ENCODE measurements around the gene ZNHIT3. TPM values are rescaled to one million over a fixed set of nuclear protein-coding genes. Genes with fewer than 3 reads are reported as not detected.

The ZNHIT3 gene
- total RNA-seq, 1 donor from 2014 or later: 43.9 TPM

DNA sequence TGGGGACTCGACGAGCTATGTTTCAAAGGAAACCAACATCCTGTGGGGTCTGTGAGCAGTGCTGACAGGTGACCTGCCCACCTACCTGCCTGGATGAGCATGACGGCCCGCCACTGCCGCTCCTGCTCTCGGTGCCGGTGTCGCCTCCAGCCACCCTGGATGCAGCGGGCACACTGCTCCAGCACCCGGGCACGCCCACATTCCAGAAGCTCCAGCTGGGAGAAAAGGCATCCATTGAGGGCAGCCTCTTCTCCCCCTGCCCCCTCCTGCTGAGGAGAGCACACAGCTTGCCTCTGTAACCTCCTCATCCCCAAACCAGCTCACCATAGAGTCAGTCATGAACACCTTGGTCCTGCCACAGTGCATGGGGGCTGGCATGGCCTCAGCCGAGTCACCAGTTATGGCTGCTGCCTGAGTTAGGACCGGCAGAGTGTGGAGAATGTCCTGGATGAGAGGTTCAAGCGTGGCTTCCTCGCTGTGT lies 14.3 kb downstream of the ZNHIT3 start:
- no peaks in the 10 kb centered on the region for H3K9me3 Mint-ChIP-seq (ENCODE audit: low read depth)
- H3K27me3 Mint-ChIP-seq: no peaks in the 10 kb centered on the region
- no peak overlapping the region for H3K4me3 Mint-ChIP-seq (ENCODE audit: low read depth)
- TF ChIP-seq, protein P1, sequence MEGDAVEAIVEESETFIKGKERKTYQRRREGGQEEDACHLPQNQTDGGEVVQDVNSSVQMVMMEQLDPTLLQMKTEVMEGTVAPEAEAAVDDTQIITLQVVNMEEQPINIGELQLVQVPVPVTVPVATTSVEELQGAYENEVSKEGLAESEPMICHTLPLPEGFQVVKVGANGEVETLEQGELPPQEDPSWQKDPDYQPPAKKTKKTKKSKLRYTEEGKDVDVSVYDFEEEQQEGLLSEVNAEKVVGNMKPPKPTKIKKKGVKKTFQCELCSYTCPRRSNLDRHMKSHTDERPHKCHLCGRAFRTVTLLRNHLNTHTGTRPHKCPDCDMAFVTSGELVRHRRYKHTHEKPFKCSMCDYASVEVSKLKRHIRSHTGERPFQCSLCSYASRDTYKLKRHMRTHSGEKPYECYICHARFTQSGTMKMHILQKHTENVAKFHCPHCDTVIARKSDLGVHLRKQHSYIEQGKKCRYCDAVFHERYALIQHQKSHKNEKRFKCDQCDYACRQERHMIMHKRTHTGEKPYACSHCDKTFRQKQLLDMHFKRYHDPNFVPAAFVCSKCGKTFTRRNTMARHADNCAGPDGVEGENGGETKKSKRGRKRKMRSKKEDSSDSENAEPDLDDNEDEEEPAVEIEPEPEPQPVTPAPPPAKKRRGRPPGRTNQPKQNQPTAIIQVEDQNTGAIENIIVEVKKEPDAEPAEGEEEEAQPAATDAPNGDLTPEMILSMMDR (IDR thresholded peaks at IDR 0.05; ENCODE audit: unreplicated experiment): no peak
- no peak overlapping the region for H3K27ac Mint-ChIP-seq
- peaks cover 12% of the 10 kb centered on the region for H3K36me3 Mint-ChIP-seq (ENCODE audit: insufficient read depth)
- DNase-seq (ENCODE audit: low spot score, unreplicated experiment): no peak
- no peaks in the 10 kb centered on the region for H3K4me1 Mint-ChIP-seq (ENCODE audit: low read depth)

- peaks cover 10% of the 10 kb centered on the region for H3K36me3 Mint-ChIP-seq (ENCODE audit: insufficient read depth)
- H3K27ac Mint-ChIP-seq: no peak overlapping the region
- no peak for DNase-seq (ENCODE audit: low spot score, unreplicated experiment)
- TF ChIP-seq, protein P1 (IDR thresholded peaks at IDR 0.05; ENCODE audit: unreplicated experiment): no peak
- no peaks in the 10 kb centered on the region for H3K9me3 Mint-ChIP-seq (ENCODE audit: low read depth)
- no peaks in the 10 kb centered on the region for H3K4me1 Mint-ChIP-seq (ENCODE audit: low read depth)
- no peak overlapping the region for H3K4me3 Mint-ChIP-seq (ENCODE audit: low read depth)
- no peaks in the 10 kb centered on the region for H3K27me3 Mint-ChIP-seq
Measured at GRCh38 chr17:36501351-36501750, 14.9 kb downstream of the ZNHIT3 start.

DNA sequence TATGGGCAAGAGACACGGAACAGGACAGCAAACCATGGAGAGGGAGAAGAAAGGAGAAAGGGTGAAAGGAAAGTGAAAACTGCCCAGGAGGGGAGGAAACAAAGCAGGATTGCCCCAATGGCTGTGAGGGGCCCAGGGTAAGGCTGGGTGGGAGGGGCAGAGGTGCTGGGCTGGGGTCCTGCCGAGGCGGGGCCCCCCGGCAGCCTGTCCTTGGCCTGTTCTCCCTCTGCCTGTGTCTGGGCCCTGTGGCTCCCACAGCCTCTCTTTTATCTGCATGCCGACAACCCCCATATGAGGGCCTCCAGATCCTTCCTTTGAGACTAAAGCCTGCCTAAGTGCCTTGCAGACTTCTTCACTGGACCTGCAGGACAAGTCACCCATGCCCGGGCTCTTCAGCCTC lies 15.5 kb downstream of the ZNHIT3 start:
- no peak overlapping the region for H3K27ac Mint-ChIP-seq
- TF ChIP-seq, protein P1 (IDR thresholded peaks at IDR 0.05; ENCODE audit: unreplicated experiment): no peak

GRCh38 chr17:36503456-36504155 lies 17.1 kb downstream of the ZNHIT3 start:
- H3K4me1 Mint-ChIP-seq (ENCODE audit: low read depth): no peaks in the 10 kb centered on the region
- H3K36me3 Mint-ChIP-seq (ENCODE audit: insufficient read depth): peaks cover 6% of the 10 kb centered on the region
- no peaks in the 10 kb centered on the region for H3K9me3 Mint-ChIP-seq (ENCODE audit: low read depth)
- H3K27ac Mint-ChIP-seq: peak overlapping the region; percentile 86
- no peak for DNase-seq (ENCODE audit: low spot score, unreplicated experiment)
- H3K27me3 Mint-ChIP-seq: no peaks in the 10 kb centered on the region
- TF ChIP-seq, protein P1 (IDR thresholded peaks at IDR 0.05; ENCODE audit: unreplicated experiment): no peak
- no peak overlapping the region for H3K4me3 Mint-ChIP-seq (ENCODE audit: low read depth)

More for the DNA sequence above, 15.5 kb downstream of the ZNHIT3 start:
- DNase-seq (ENCODE audit: low spot score, unreplicated experiment): no peak
- no peaks in the 10 kb centered on the region for H3K9me3 Mint-ChIP-seq (ENCODE audit: low read depth)
- no peaks in the 10 kb centered on the region for H3K4me1 Mint-ChIP-seq (ENCODE audit: low read depth)
- no peaks in the 10 kb centered on the region for H3K27me3 Mint-ChIP-seq
- no peak overlapping the region for H3K4me3 Mint-ChIP-seq (ENCODE audit: low read depth)
- H3K36me3 Mint-ChIP-seq (ENCODE audit: insufficient read depth): peaks cover 9% of the 10 kb centered on the region

DNA sequence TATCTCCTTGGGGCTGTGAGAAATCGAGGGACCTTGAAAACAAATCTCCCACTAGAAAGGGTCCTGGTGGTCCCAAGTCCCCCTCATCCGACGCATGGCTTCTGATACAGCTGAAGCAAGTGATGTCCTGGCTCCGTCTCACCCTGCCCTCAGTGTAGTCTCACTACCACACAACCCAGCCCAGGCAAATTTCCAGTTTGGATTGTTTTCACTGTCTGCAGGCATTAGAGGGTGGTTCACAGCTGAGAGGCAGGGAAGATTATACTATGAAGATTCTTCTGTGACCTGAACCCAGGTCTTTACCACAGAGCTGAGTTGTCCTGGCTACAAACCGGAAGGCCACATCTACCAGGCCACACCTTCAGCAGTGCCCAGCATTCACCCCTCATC lies 17.7 kb downstream of the ZNHIT3 start:
- Mint-ChIP-seq H3K36me3 (ENCODE audit: insufficient read depth) (peaks cover 5% of the 10 kb centered on the region), H3K27ac (no peak overlapping the region), H3K27me3 (no peaks in the 10 kb centered on the region), H3K9me3 (ENCODE audit: low read depth) (no peaks in the 10 kb centered on the region), H3K4me1 (ENCODE audit: low read depth) (no peaks in the 10 kb centered on the region), H3K4me3 (ENCODE audit: low read depth) (no peak overlapping the region)
- TF ChIP-seq, protein P1 (IDR thresholded peaks at IDR 0.05; ENCODE audit: unreplicated experiment): no peak
- DNase-seq (ENCODE audit: low spot score, unreplicated experiment): no peak

Data from progenitor cell of endocrine pancreas (in vitro differentiated cells).